ENCODE measurements around the gene TMEM171.
A peak's percentile ranks its signal among the peaks of the same experiment; 100 is the strongest.

TMEM171 gene

DNA sequence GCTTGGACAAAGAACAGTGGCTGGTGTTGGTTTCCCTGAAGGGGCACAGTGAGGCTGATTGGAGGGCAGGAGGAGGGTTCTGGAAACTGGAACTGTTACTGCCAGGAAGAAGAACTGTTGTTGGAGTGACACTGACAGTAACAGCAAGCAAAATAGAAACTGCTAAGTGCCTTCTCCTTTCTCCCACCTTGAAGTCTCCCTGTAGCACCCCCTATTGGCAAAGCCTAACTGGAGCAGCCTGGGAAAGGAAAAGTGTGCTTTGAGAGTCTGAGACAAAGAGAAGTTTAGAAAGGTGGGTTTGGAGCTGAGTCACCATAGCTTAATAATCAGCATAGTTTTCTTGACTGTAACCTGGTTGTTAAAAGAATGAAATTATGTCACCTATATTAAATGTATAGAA is 50.1 kb downstream of the TMEM171 start:
- TF ChIP-seq MYC (IDR thresholded peaks at IDR 0.05; ENCODE audit: low read depth, low read length), result no peak
- TF ChIP-seq CTCF (IDR thresholded peaks at IDR 0.05; ENCODE audit: low read depth, low read length), result peak; percentile 78
- TF ChIP-seq POLR2A (IDR thresholded peaks at IDR 0.05; ENCODE audit: extremely low read depth, insufficient read length), result no peak
- TF ChIP-seq, protein P1, sequence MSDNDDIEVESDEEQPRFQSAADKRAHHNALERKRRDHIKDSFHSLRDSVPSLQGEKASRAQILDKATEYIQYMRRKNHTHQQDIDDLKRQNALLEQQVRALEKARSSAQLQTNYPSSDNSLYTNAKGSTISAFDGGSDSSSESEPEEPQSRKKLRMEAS (IDR thresholded peaks at IDR 0.05; ENCODE audit: low read depth, low read length), result no peak
- no peak overlapping the region for H3K4me3 ChIP-seq (ENCODE audit: low read depth, low read length)
- DNase-seq (ENCODE audit: low read depth), result peak; percentile 55

DNA sequence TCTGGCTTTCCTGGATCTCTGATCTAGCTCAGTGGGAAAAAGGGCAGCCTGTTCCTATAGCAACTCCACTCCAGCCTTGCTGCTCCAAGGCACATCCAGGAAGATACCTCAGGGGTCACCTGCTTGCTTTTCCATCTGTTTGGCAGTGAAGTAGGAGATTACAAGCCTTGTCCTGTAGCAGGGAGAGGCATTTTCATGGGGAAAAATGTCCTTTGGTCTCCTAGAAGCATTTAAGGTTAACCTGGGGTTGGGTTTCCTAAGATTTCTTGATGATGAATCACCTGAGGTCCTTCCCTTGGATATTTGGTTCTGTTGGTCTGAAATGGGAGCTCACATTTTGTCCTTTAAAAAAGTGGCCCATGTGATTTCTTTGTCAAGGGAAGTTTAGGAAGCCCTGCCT is 51.1 kb downstream of the TMEM171 start:
- no peak for DNase-seq (ENCODE audit: low read depth)
- TF ChIP-seq, protein P1 (IDR thresholded peaks at IDR 0.05; ENCODE audit: low read depth, low read length), result no peak
- TF ChIP-seq CTCF (IDR thresholded peaks at IDR 0.05; ENCODE audit: low read depth, low read length), result no peak
- TF ChIP-seq MYC (IDR thresholded peaks at IDR 0.05; ENCODE audit: low read depth, low read length), result no peak
- no peak for TF ChIP-seq POLR2A (IDR thresholded peaks at IDR 0.05; ENCODE audit: extremely low read depth, insufficient read length)
- no peak overlapping the region for H3K4me3 ChIP-seq (ENCODE audit: low read depth, low read length)

DNA sequence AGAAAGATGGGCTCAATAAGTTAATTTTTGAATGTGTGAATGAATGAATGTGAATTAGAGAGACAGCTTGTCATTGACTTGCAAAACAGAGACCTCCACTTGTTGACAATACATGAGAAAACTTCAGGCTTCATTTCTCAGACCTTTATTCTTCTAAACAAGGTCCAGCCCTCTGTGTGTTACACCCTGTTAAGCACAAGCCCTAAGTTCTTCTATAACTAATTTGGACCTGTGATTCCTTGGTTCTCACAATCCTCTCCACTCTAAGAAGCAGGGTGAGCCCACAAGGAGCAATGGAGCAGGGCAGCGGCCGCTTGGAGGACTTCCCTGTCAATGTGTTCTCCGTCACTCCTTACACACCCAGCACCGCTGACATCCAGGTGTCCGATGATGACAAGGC is 52.6 kb downstream of the TMEM171 start, which contains the start of gene TMEM174:
TMEM174 (plus strand) TSS at position 243 of the 400 bp plus-strand sequence; CDS start at position 294, 51 bp downstream.
- H3K4me3 ChIP-seq (ENCODE audit: low read depth, low read length), result no peak within 1 kb of the TSS
- TF ChIP-seq POLR2A (IDR thresholded peaks at IDR 0.05; ENCODE audit: extremely low read depth, insufficient read length) (no peak), MYC (IDR thresholded peaks at IDR 0.05; ENCODE audit: low read depth, low read length) (no peak), CTCF (IDR thresholded peaks at IDR 0.05; ENCODE audit: low read depth, low read length) (no peak)
- TF ChIP-seq, protein P1 (IDR thresholded peaks at IDR 0.05; ENCODE audit: low read depth, low read length), result no peak
- no peak for DNase-seq (ENCODE audit: low read depth)

DNA sequence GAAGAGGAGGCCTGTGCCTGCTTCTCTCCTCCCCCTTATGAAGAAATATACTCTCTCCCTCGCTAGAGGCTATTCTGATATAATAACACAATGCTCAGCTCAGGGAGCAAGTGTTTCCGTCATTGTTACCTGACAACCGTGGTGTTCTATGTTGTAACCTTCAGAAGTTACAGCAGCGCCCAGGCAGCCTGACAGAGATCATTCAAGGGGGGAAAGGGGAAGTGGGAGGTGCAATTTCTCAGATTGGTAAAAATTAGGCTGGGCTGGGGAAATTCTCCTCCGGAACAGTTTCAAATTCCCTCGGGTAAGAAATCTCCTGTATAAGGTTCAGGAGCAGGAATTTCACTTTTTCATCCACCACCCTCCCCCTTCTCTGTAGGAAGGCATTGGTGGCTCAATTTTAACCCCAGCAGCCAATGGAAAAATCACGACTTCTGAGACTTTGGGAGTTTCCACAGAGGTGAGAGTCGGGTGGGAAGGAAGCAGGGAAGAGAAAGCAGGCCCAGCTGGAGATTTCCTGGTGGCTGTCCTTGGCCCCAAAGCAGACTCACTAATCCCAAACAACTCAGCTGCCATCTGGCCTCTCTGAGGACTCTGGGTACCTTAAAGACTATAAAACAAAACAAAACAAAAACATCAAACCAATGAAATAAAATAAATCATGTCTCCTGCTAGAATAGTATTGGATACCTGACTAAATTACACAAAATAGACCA is 53.9 kb downstream of the TMEM171 start:
- DNase-seq (ENCODE audit: low read depth), result peak; percentile 20
- H3K4me3 ChIP-seq (ENCODE audit: low read depth, low read length), result no peak overlapping the region
- TF ChIP-seq POLR2A (IDR thresholded peaks at IDR 0.05; ENCODE audit: extremely low read depth, insufficient read length) (no peak), CTCF (IDR thresholded peaks at IDR 0.05; ENCODE audit: low read depth, low read length) (no peak), MYC (IDR thresholded peaks at IDR 0.05; ENCODE audit: low read depth, low read length) (no peak)
- TF ChIP-seq, protein P1 (IDR thresholded peaks at IDR 0.05; ENCODE audit: low read depth, low read length), result no peak

GRCh38 chr5:73176250-73176649 is 55.9 kb downstream of the TMEM171 start:
- H3K4me3 ChIP-seq (ENCODE audit: low read depth, low read length), result no peak overlapping the region
- TF ChIP-seq POLR2A (IDR thresholded peaks at IDR 0.05; ENCODE audit: extremely low read depth, insufficient read length), result no peak
- no peak for DNase-seq (ENCODE audit: low read depth)

DNA sequence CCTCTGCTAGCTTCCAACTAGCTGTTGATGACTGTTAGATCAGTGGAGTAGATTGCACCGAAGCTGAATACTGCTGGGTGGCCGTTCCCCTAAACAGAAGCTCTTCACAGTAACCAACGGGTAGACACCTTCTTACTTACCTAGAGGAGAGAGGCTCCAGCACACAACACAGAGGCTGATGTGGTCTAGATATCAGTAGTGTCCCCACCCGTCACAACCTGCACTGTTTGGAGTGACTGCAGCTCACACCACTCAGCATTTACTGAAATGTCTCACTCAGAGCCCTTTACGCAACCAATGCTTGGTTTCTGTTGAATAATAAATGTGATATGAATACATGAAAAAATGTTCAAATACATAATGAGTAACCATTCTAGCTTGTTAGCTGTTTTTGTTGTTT is 57.9 kb downstream of the TMEM171 start:
- no peak overlapping the region for H3K4me3 ChIP-seq (ENCODE audit: low read depth, low read length)
- TF ChIP-seq MYC (IDR thresholded peaks at IDR 0.05; ENCODE audit: low read depth, low read length) (no peak), POLR2A (IDR thresholded peaks at IDR 0.05; ENCODE audit: extremely low read depth, insufficient read length) (no peak), CTCF (IDR thresholded peaks at IDR 0.05; ENCODE audit: low read depth, low read length) (no peak)
- TF ChIP-seq, protein P1 (IDR thresholded peaks at IDR 0.05; ENCODE audit: low read depth, low read length), result no peak
- DNase-seq (ENCODE audit: low read depth), result no peak
